LNCaP clone FGC (cell line): ENCODE data around the gene KLHL17.

Experiments
- DNase-seq: peaks from one replicate; pipeline ENCODE4 v3.0.0-alpha.2; 2011; ENCODE audit warnings: low read depth
- H3K4me3 ChIP-seq: 2 replicates; pipeline ENCODE4 v1.5.1; 2011; ENCODE audit warnings: mild to moderate bottlenecking, low read depth, low read length, control low read depth
- CTCF ChIP-seq: IDR thresholded peaks from 2 replicates; pipeline ENCODE4 v1.5.1; 2012; ENCODE audit warnings: mild to moderate bottlenecking; ENCODE audit not compliant: control insufficient read depth, insufficient read depth; ENCODE audit errors: extremely low read depth

The KLHL17 gene

DNA sequence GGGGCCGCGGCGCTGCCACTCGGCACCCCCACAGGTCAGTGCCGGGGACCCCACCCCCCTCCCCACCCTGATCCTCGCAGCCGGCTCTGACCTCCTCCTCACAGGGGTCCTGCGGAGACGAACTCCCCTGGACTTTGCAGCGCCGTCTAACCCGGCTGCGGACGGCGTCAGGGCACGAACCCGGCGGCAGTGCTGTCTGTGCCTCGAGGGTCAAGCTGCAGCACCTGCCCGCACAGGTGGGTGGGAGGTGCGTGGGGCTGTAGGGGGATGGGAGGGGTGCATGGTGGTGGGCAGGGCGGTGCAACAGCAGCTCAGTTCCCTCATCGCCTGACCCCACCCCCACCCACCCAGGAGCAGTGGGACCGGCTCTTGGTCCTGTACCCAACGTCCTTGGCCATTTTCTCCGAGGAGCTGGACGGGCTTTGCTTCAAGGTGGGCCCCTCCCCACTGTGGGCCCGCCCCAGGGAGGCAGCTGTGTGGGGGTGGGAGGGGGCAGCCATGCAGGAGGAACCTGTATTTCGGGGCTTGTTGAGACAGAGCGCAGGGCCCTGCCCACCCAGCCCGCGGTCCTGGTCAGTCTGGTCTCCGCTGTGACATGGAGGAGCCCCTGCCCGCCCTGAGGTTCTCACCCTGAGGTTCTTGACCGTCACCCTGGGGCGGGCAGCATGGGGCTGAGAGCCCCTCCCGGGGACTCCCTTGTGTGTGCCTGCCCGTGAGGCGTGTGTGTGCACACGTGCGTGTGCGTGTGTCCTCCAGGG lies 10.8 kb downstream of the KLHL17 start:
- no peak for TF ChIP-seq CTCF
- no peak for DNase-seq

GRCh38 chr1:971751-972506 lies 11.5 kb downstream of the KLHL17 start:
- DNase-seq: no peak
- H3K4me3 ChIP-seq: no peak overlapping the region
- TF ChIP-seq CTCF: no peak

More for the DNA sequence above, 10.8 kb downstream of the KLHL17 start:
- H3K4me3 ChIP-seq: no peak overlapping the region

- no peak for DNase-seq
- no peak for TF ChIP-seq CTCF
- no peak overlapping the region for H3K4me3 ChIP-seq
Observed at GRCh38 chr1:972726-973458, 12.5 kb downstream of the KLHL17 start.

DNA sequence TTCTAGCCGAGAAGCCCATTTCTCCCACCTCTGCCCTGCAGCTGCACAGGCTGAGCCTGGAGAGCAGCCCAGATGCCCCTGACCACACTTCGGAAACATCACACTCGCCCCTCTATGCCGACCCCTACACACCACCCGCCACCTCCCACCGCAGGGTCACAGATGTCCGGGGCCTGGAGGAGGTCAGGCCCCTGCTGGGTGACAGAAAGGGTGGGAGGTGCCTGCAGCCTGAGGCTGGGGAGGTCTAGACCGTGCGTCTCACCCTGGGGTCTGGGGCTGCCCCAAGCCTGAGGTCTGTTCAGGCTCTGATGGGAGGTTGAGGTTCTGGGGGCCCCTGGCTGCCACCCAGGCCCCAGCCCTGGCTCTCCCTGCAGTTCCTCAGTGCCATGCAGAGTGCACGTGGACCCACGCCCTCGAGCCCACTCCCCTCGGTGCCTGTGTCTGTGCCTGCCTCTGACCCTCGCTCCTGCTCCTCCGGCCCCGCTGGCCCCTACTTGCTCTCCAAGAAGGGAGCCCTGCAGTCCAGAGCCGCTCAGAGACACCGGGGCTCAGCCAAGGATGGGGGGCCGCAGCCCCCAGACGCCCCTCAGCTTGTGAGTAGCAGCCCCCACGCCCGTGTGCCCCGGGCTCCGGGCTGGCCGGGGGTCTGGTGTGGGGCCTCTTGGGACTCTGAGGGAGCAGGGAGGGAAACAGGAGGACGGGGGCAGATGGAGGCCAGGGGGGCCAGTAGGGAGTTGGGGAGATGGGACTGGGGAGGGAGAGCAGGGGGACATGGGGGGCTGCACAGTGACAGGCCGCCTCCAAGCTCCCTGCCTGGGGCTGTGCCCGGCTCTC lies 13.3 kb downstream of the KLHL17 start:
- H3K4me3 ChIP-seq: no peak overlapping the region
- no peak for DNase-seq
- no peak for TF ChIP-seq CTCF

DNA sequence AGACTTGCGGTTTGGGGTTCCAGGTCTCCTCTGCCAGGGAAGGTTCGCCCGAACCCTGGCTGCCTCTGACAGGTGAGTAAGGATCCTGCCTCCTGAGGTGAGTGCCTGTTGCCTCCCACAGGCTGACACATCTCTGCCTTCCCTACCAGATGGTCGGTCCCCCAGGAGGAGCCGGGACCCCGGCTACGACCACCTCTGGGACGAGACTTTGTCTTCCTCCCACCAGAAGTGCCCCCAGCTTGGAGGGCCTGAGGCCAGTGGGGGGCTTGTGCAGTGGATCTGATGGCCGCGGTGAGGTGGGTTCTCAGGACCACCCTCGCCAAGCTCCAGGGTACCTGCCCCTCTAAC lies 13.9 kb downstream of the KLHL17 start:
- DNase-seq: no peak

More for the DNA sequence above, 13.9 kb downstream of the KLHL17 start:
- TF ChIP-seq CTCF: no peak
- H3K4me3 ChIP-seq: no peak overlapping the region
